H1 (cell line): Measurements from ENCODE around the gene PTPRT. TPM values are rescaled to one million over a fixed set of nuclear protein-coding genes. Genes with fewer than 3 reads are reported as not detected.

Experiments used
- CTCF ChIA-PET: fragments of 300-600 bp; sonication (Branson Sonifier 250); formaldehyde crosslinking; loops from one replicate; lab custom pipeline; 2021; ENCODE audit not compliant: partially characterized antibody; lab: Charles Lee
- POLR2A ChIA-PET: fragments of 300-600 bp; sonication (Branson Sonifier 250); formaldehyde crosslinking; loops from one replicate; lab custom pipeline; 2021; ENCODE audit warnings: inconsistent platforms; ENCODE audit not compliant: partially characterized antibody; lab: Charles Lee
- DNase-seq, 2 experiments: peaks; one replicate each; pipeline versions ENCODE4 v3.0.0 to v3.0.0-alpha.2; 2010 to 2022; ENCODE audit warnings: low spot score in 2 of 2, low read depth in 1 of 2, mixed read lengths in 1 of 2
- FAIRE-seq: peaks from 2 replicates; lab custom pipeline; 2011; peaks lifted over from hg19 to GRCh38; lab: Jason Lieb, UNC
- H2AFZ ChIP-seq: 2 replicates; pipeline ENCODE4 v1.8.1; 2012; ENCODE audit warnings: low read length, inconsistent platforms
- H2AK5ac ChIP-seq: 2 replicates; pipeline ENCODE4 v1.6.1; 2013; ENCODE audit warnings: low read depth, low read length
- H2BK120ac ChIP-seq: replicated peaks from 2 replicates; pipeline ENCODE3; 2013; ENCODE audit warnings: low read depth, low read length, inconsistent platforms
- H2BK12ac ChIP-seq: 2 replicates; pipeline ENCODE4 v1.6.1; 2013; ENCODE audit warnings: low read depth, low read length
- H2BK15ac ChIP-seq: 2 replicates; pipeline ENCODE4 v1.6.1; 2013; ENCODE audit warnings: low read length
- H2BK20ac ChIP-seq: 2 replicates; pipeline ENCODE4 v1.6.1; 2013; ENCODE audit warnings: low read length
- H2BK5ac ChIP-seq: 2 replicates; pipeline ENCODE4 v1.6.1; 2013; ENCODE audit warnings: low read depth, low read length
- H3K14ac ChIP-seq: 2 replicates; pipeline ENCODE4 v1.6.1; 2013; ENCODE audit warnings: inconsistent platforms; ENCODE audit not compliant: insufficient read length
- H3K18ac ChIP-seq: 2 replicates; pipeline ENCODE4 v1.6.1; 2013; ENCODE audit warnings: low read length; ENCODE audit errors: extremely low read depth
- H3K23ac ChIP-seq: 2 replicates; pipeline ENCODE4 v1.6.1; 2013; ENCODE audit warnings: inconsistent platforms; ENCODE audit not compliant: insufficient read length
- H3K23me2 ChIP-seq: 2 replicates; pipeline ENCODE4 v1.6.1; 2013; ENCODE audit warnings: low read depth, low read length
- H3K27ac ChIP-seq: 2 replicates; pipeline ENCODE4 v1.6.1; 2011; ENCODE audit warnings: low read depth, low read length, inconsistent platforms
- H3K27me3 ChIP-seq, 4 experiments: replicated peaks in 1 of 4; 1 replicate in 1 of 4; 2 replicates in 3 of 4; pipeline versions ENCODE4 v1.6.1 to v1.8.1; 2011 to 2013; ENCODE audit warnings: low read length in 3 of 4, mild to moderate bottlenecking in 3 of 4, inconsistent platforms in 2 of 4, mixed read lengths in 2 of 4, moderate library complexity in 1 of 4; ENCODE audit not compliant: control insufficient read depth in 3 of 4, insufficient read depth in 3 of 4; ENCODE audit errors: extremely low read depth in 1 of 4
- H3K36me3 ChIP-seq, 4 experiments: 2 replicates each; pipeline versions ENCODE4 v1.6.1 to v1.8.1; 2011 to 2013; ENCODE audit warnings: mild to moderate bottlenecking in 4 of 4, low read length in 3 of 4, moderate library complexity in 2 of 4, control low read depth in 1 of 4, inconsistent platforms in 1 of 4; ENCODE audit not compliant: insufficient read depth in 4 of 4, control insufficient read depth in 2 of 4
- H3K4ac ChIP-seq: replicated peaks from 2 replicates; pipeline ENCODE3; 2013; ENCODE audit warnings: low read length, low read depth, mixed read lengths, inconsistent platforms; ENCODE audit not compliant: insufficient read length
- H3K4me1 ChIP-seq, 4 experiments: replicated peaks in 1 of 4; 1 replicate in 1 of 4; 2 replicates in 3 of 4; pipeline versions ENCODE4 v1.6.1 to v1.8.1; 2011 to 2013; ENCODE audit warnings: low read length in 3 of 4, inconsistent platforms in 2 of 4, mixed read lengths in 1 of 4; ENCODE audit not compliant: insufficient read depth in 4 of 4, control insufficient read depth in 3 of 4
- H3K4me2 ChIP-seq, 2 experiments: 2 replicates each; pipeline versions ENCODE4 v1.6.1 to v1.8.1; 2011 to 2013; ENCODE audit warnings: low read depth in 2 of 2, low read length in 2 of 2, control low read depth in 1 of 2, inconsistent platforms in 1 of 2, mild to moderate bottlenecking in 1 of 2; ENCODE audit not compliant: insufficient read depth in 1 of 2
- H3K4me3 ChIP-seq, 4 experiments: fragments of 200-600, 300-600 bp in 1 of 4; sonication (generic), shearing (Covaris generic), sonication (Bioruptor Twin) in 1 of 4; 2 replicates each; pipeline versions ENCODE4 v1.5.1 to v1.8.1; 2011 to 2016; ENCODE audit warnings: low read length in 4 of 4, low read depth in 3 of 4, control low read depth in 2 of 4, inconsistent platforms in 2 of 4, mild to moderate bottlenecking in 2 of 4, mixed read lengths in 1 of 4, moderate library complexity in 1 of 4; ENCODE audit not compliant: insufficient read depth in 2 of 4; ENCODE audit errors: extremely low read depth in 1 of 4
- H3K56ac ChIP-seq: replicated peaks from 2 replicates; pipeline ENCODE3; 2013; ENCODE audit warnings: low read depth, mild to moderate bottlenecking, mixed read lengths, low read length, inconsistent platforms; ENCODE audit not compliant: insufficient read length
- H3K79me1 ChIP-seq: 2 replicates; pipeline ENCODE4 v1.6.1; 2013; ENCODE audit warnings: low read depth, low read length, control low read depth
- H3K79me2 ChIP-seq, 2 experiments: 2 replicates each; pipeline versions ENCODE4 v1.6.1 to v1.8.1; 2012 to 2013; ENCODE audit warnings: low read length in 2 of 2, mild to moderate bottlenecking in 2 of 2, inconsistent platforms in 1 of 2; ENCODE audit not compliant: insufficient read depth in 2 of 2, control insufficient read depth in 1 of 2
- H3K9ac ChIP-seq, 4 experiments: replicated peaks in 1 of 4; 1 replicate in 1 of 4; 2 replicates in 3 of 4; pipeline versions ENCODE4 v1.6.1 to v1.8.1; 2011 to 2013; ENCODE audit warnings: low read depth in 3 of 4, low read length in 3 of 4, control low read depth in 2 of 4, mild to moderate bottlenecking in 2 of 4, moderate library complexity in 2 of 4, inconsistent platforms in 1 of 4; ENCODE audit errors: extremely low read depth in 1 of 4
- H3K9me3 ChIP-seq, 2 experiments: 2 replicates each; pipeline versions ENCODE4 v1.6.1 to v1.8.1; 2012 to 2013; ENCODE audit warnings: mild to moderate bottlenecking in 2 of 2, moderate library complexity in 2 of 2, control low read depth in 1 of 2, inconsistent platforms in 1 of 2, low read depth in 1 of 2, low read length in 1 of 2, mixed read lengths in 1 of 2; ENCODE audit not compliant: insufficient read depth in 2 of 2
- H4K20me1 ChIP-seq, 2 experiments: replicated peaks in 1 of 2; 2 replicates each; pipeline versions ENCODE3 to v1.8.1; 2011 to 2013; ENCODE audit warnings: inconsistent platforms in 2 of 2, low read length in 2 of 2, mild to moderate bottlenecking in 1 of 2; ENCODE audit not compliant: insufficient read depth in 2 of 2, control insufficient read depth in 1 of 2
- H4K5ac ChIP-seq: 2 replicates; pipeline ENCODE4 v1.6.1; 2013; ENCODE audit warnings: low read length, low read depth, mixed read lengths, inconsistent platforms; ENCODE audit not compliant: insufficient read length
- H4K8ac ChIP-seq: 2 replicates; pipeline ENCODE4 v1.8.0; 2013; ENCODE audit warnings: mild to moderate bottlenecking, moderate library complexity, low read length, inconsistent platforms; ENCODE audit not compliant: insufficient read depth; ENCODE audit errors: extremely low read depth
- H4K91ac ChIP-seq: replicated peaks from 2 replicates; pipeline ENCODE3; 2013; ENCODE audit warnings: low read length, mixed read lengths, inconsistent platforms; ENCODE audit not compliant: insufficient read length
- ASH2L ChIP-seq: fragments of 200-600, 300-600 bp; sonication (generic); IDR thresholded peaks from one replicate; pipeline ENCODE4 v1.7.1; 2017; ENCODE audit warnings: low read length
- POLR2AphosphoS5 ChIP-seq: IDR thresholded peaks from 2 replicates; pipeline ENCODE4 v1.6.1; 2011; ENCODE audit warnings: low read depth, low read length
- WGBS, 2 experiments: shearing (Covaris generic) in 1 of 2; methylation state at CpG; one replicate each; pipeline versions ENCODE4 v1.1.6 to v1.1.7; 2013 to 2015; ENCODE audit warnings: low lambda C conversion rate in 2 of 2, mixed read lengths in 2 of 2, inconsistent platforms in 1 of 2, low coverage in 1 of 2, missing lambda C conversion rate in 1 of 2; ENCODE audit not compliant: insufficient replicate concordance in 2 of 2, insufficient coverage in 1 of 2, insufficient read length in 1 of 2; ENCODE audit errors: extremely low coverage in 1 of 2, missing lambda C conversion rate in 1 of 2; 5-methylcytosine and 5-hydroxymethylcytosine counted together
- polyA plus RNA-seq, 7 experiments: library from polyadenylated mRNA; depleted of rRNA in 3 of 7; stranded (reverse) in 5 of 7; unstranded in 2 of 7; fragments of >200 nt in 5 of 7; fragments of 200-250 nt in 2 of 7; gene quantifications; 1 replicate in 5 of 7; 2 replicates in 1 of 7; 4 replicates in 1 of 7; pipeline versions ENCODE4 v1.2.1 to v1.2.3, GENCODE V29; 2011 to 2013; ENCODE audit warnings: missing spikeins in 2 of 7, mixed read lengths in 2 of 7
- total RNA-seq: library from RNA; stranded (reverse); fragmentation: NEBNext Ultra II Directional; extraction: Animal tissue kit (Norgen Biotek cat#: 25700); gene quantifications from 2 replicates; pipeline ENCODE4 v1.2.1, GENCODE V29; 2021

The PTPRT gene
- total and polyA plus RNA-seq, 2 of the 8 experiments (the other 6 are each of a cell fraction or from before 2014, with no cell fraction given): 0.33 to 1.8 TPM

DNA sequence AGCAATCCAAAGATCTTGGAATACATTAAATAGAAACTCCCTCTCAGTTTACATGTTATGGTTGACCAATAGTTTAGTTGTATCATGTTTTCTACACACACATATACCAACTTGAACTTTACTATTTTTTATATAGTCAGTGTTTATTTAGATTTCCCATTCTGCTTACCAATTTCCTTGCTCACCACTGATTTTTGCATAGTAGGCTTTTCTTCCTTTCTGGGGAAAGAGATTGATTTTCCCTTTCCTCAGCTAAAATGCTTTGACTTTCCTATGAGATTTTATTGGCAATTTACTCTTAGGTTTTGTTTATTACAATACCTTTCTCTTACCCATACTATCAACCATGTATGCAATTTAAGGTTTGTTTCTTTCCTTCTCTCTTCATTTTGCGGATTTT is 665.6 kb downstream of the PTPRT start:
- H3K23ac ChIP-seq: no peak overlapping the region
- no peak overlapping the region for H4K5ac ChIP-seq
- H3K79me2 ChIP-seq: no peaks in the 10 kb centered on the region
- no peak overlapping the region for H3K27ac ChIP-seq
- no peak overlapping the region for H4K8ac ChIP-seq
- H3K27me3 ChIP-seq: no peaks in the 10 kb centered on the region
- H3K56ac ChIP-seq: no peak overlapping the region
- no peak overlapping the region for H2BK15ac ChIP-seq
- no peaks in the 10 kb centered on the region for H4K20me1 ChIP-seq
- no peak overlapping the region for H3K4me2 ChIP-seq
- H3K9ac ChIP-seq: no peak overlapping the region
- no peak overlapping the region for H3K14ac ChIP-seq
- FAIRE-seq: no peak
- H2AK5ac ChIP-seq: no peak overlapping the region
- no peaks in the 10 kb centered on the region for H3K79me1 ChIP-seq
- H3K36me3 ChIP-seq: no peaks in the 10 kb centered on the region
- H2BK12ac ChIP-seq: no peak overlapping the region
- no peak overlapping the region for H2BK120ac ChIP-seq
- H4K91ac ChIP-seq: no peak overlapping the region
- no peaks in the 10 kb centered on the region for H3K4me1 ChIP-seq
- no peak for TF ChIP-seq POLR2AphosphoS5
- no peak for TF ChIP-seq ASH2L
- H2BK5ac ChIP-seq: no peak overlapping the region
- H3K9me3 ChIP-seq: no peaks in the 10 kb centered on the region
- WGBS, 2 experiments: 92% methylated on average over 1 of the region's 1 CpG; no CpG with 5 or more reads in 1 of the 2 experiments
- no peak overlapping the region for H3K18ac ChIP-seq
- ChIA-PET POLR2A (no interaction called here), CTCF (no interaction called here)
- H2AFZ ChIP-seq: no peak overlapping the region
- no peak overlapping the region for H3K4me3 ChIP-seq
- DNase-seq: no peak
- H3K23me2 ChIP-seq: no peaks in the 10 kb centered on the region
- no peak overlapping the region for H2BK20ac ChIP-seq
- no peak overlapping the region for H3K4ac ChIP-seq
